Fibroblast of upper back skin (primary cell): ENCODE results near the gene LIFR.
"Not testable (repeated sequence)": the region's sequence is repeated elsewhere in the genome, so short reads cannot be mapped to it uniquely, and the experiment has no call there.

Experiments used
- DNase-seq: peaks from one replicate; pipeline ENCODE4 v3.0.0-alpha.2; 2013

The LIFR gene, protein sequence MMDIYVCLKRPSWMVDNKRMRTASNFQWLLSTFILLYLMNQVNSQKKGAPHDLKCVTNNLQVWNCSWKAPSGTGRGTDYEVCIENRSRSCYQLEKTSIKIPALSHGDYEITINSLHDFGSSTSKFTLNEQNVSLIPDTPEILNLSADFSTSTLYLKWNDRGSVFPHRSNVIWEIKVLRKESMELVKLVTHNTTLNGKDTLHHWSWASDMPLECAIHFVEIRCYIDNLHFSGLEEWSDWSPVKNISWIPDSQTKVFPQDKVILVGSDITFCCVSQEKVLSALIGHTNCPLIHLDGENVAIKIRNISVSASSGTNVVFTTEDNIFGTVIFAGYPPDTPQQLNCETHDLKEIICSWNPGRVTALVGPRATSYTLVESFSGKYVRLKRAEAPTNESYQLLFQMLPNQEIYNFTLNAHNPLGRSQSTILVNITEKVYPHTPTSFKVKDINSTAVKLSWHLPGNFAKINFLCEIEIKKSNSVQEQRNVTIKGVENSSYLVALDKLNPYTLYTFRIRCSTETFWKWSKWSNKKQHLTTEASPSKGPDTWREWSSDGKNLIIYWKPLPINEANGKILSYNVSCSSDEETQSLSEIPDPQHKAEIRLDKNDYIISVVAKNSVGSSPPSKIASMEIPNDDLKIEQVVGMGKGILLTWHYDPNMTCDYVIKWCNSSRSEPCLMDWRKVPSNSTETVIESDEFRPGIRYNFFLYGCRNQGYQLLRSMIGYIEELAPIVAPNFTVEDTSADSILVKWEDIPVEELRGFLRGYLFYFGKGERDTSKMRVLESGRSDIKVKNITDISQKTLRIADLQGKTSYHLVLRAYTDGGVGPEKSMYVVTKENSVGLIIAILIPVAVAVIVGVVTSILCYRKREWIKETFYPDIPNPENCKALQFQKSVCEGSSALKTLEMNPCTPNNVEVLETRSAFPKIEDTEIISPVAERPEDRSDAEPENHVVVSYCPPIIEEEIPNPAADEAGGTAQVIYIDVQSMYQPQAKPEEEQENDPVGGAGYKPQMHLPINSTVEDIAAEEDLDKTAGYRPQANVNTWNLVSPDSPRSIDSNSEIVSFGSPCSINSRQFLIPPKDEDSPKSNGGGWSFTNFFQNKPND

GRCh38 chr5:38556599-38557307, at the start of gene LIFR:
TSS of gene LIFR (minus strand) at chr5:38556646. CDS start at chr5:38530647, 25,999 bp downstream.
- DNase-seq, result peak; percentile 76

- DNase-seq, result no peak
These were observed 49.2 kb upstream of the LIFR start for GRCh38 chr5:38605610-38606009.

- peak; percentile 47 for DNase-seq
These were observed 47.2 kb upstream of the LIFR start for GRCh38 chr5:38603691-38604090.

DNA sequence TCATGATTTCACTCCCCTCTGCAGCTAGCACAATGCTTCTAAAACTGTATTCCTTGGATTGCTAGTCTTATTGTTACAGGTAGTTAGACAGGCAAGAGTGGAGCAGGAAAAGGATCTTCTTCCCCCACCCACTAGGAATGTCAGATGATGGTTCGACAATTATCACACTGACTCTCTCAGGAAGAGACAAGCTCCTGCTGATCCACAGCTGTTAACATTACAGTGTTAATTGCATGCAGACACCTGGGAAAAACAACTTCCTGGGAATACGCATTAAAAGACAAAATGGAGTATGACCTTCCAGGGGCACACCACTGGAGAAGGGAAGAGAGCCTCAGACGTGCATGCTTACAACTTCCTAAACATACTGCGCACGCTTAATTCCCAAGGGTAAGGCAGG, 46.2 kb upstream of the LIFR start:
- no peak for DNase-seq

GRCh38 chr5:38601863-38602298, 45.4 kb upstream of the LIFR start:
- peak; percentile 59 for DNase-seq

- DNase-seq, result peak; percentile 24
These were observed 44.9 kb upstream of the LIFR start for GRCh38 chr5:38601133-38601862.

DNA sequence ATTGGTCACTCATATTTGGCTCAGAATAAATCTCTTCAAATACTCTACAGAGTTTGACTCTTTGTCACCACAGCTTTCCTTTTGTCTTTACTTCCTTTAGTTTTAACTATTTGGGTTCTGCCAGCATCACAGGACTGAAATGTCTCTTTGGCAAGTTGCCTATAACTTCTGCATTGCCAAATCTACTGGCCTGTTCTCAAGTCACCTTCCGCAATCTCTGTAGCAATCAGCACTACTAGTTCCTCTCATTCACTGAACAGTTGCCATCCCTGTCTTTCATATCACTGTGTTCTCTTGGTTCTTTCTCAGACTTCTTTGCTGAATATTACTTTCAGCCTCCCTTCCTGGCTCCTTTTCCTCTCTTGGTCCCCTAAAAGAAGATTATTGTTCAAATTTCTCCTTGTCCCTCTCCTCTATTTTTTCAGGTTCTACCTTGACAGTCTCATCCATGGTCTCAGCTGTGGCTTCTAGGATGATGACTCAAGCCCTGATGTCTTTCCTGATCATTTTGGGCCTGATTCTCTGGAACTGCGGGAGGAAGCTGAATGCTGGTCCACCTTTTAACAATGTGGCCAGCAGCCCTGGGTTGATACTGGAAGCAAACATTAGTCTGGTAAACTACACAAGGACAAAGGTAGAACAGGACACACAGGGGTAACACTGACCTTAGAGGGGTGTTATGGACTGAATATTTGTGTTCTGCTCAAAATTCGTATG, 44.0 kb upstream of the LIFR start:
- DNase-seq, result peak; percentile 49

- DNase-seq, result not testable (repeated sequence)
These were observed 43.3 kb upstream of the LIFR start for GRCh38 chr5:38599751-38600150.

DNA sequence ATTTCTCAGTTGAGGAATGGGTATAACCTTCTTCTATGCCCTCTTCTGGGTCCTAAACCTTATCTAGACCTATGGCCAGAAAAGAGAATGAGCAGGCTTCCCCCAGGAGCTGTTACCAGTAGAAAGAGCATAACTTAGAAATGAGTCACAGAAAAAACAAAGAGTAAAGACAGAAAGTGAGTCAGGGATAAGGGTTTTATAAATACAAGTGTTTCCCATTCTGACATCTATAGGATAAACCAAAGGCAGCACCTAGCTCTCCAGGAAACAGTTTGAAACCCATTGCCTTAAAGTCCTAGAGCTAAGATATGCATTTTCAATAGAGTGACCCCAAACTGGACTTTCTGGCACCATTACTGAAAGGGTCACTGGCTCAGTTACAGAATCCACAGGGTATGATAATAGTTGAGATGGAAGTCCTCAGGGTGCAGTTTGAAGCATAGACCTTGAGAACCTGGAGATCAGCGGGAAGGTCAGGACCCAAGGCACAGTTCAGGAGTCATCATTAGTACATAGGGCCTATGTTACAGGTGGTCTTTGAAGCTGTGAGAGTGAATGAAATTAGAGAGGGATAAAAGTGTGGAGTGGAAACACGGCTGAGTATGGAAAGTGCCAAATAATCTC, 42.7 kb upstream of the LIFR start:
- peak; percentile 84 for DNase-seq

GRCh38 chr5:38598296-38598993, 42.0 kb upstream of the LIFR start:
- no peak for DNase-seq

DNA sequence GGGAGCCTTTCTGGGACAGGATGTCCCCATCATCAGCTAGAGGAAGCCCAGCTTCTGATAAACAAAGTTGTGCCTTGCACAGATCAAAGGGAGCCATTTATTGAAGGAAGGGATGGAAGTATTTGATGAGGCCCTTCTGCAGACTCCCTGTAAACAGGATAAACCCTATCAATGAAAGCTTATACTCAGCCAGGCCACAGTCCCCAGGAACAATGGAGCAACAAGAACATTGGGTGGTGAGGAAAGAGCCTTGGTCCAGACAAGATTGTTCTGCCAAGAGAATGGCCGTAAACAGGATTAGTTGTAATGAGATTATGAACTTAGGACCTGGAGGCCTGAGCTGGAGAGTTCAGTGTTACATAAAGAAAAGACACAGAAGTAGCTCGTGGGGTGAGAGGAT, 40.5 kb upstream of the LIFR start:
- no peak for DNase-seq

DNA sequence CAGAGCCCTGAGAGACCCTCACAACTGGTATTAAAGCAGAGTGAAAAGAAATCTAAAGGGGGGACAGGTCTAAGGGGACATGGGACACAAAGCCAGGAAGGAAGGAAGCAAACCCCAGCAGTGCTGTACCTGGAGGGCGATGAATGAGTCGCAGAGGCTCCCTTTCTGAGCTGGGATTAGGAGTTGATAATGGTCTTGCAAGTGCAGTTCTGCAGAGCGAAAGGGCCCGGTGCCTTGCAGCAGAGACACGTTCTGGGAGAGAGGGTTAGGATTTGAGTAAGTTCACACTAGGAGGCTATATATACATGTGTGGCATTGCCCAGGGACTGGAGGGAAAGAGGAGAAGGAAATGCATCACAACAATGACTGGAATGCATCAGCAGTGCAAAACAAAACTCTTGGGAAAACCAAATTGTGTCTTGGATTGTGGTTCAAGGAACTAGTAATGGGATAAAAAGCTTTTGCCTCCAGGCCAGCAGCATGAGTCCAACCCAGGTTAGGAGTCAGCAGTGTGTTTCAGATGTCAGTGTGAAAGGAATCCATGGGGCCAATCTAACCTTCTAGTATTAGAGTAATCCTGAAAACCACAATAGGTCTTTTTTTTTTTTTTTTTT, 38.8 kb upstream of the LIFR start:
- peak; percentile 85 for DNase-seq

DNA sequence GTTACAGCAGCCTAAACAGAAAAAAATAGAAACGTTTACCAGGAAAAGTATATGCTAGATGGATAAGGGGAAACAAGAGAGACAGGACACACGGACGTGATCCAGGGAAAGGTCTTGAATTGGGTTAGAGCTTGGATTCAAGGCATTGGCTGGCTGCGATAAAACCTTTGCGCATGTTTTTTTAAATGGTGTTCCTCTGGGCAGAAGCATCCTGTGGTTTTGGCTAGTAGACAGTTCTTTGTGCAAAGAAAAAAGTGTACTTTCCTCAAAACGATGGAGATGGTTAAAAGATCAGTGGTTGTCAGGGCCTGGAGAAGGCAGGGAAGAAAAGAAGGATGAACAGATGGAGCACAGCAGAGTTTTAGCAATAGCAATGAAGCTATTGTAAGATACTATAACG, 37.5 kb upstream of the LIFR start:
- DNase-seq, result no peak

GRCh38 chr5:38591523-38591849, 35.0 kb upstream of the LIFR start:
- DNase-seq, result no peak

- DNase-seq, result no peak
These were observed 34.5 kb upstream of the LIFR start for GRCh38 chr5:38590838-38591522.

DNA sequence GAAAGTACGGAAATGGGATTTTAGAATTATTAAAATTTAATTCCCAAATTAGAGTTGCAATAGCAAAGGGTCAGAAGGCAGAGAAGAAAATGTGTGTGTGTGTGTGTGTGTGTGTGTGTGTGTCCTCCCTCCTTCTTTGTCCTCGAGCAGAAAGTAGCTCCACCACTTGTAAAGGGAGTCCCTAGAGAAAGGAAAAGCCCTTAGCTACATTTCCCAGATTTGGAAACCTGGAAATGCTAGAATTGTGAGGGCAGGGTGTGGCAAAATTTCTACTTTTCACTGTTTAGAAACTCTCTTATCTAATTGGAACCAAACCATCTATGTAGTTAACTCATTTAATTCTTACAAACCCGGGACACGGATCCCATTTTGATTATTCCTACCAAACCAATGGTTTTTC, 33.2 kb upstream of the LIFR start:
- DNase-seq, result no peak

DNA sequence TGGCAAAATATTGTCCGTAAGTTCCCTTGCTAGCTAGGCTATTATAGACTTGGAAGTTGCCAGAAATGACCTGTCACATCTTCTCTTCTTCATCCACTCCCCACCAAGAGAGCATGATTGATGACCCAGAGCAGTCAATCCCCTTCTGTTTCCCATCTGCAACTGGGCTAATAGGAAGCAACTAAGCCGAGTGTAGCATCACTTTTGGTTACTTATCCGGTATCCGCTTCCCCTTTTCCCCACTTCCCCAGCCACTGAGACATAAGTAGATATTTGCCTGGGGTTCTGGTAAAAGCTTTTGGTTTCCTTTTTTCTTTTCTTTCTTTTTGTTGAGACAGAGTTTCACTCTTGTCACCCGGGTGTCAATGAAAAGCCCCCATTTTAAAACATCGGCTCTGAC, 29.4 kb upstream of the LIFR start:
- DNase-seq, result no peak

GRCh38 chr5:38583500-38583899, 27.1 kb upstream of the LIFR start:
- DNase-seq, result no peak

DNA sequence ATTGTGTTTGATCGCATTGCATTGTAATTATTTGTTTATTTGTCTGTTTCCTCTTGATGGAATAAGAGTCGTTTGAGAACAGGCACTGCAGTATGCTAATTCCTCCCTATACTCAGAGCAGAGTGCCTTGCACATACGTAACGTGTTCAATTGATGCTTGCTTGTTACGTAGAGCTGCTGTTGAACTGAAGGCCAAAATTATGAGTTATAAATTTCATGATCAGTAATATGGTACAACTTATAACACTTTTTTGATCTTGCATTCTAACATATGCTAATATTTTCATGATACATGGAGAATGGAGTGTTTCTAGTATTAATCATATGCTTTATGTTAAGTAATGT, 26.5 kb upstream of the LIFR start:
- no peak for DNase-seq
